GM12873 (cell line): Measurements from ENCODE around the gene TTC9C.
A peak's percentile ranks its signal among the peaks of the same experiment; 100 is the strongest.

Experiments used
- CTCF ChIP-seq: IDR thresholded peaks from 2 replicates; pipeline ENCODE4 v1.5.1; 2012; ENCODE audit warnings: low read depth, mild to moderate bottlenecking, moderate library complexity, low read length, control low read depth; ENCODE audit not compliant: insufficient read depth; ENCODE audit errors: missing control alignments

Gene TTC9C

GRCh38 chr11:62786318-62787004, 58.2 kb downstream of the TTC9C start:
- peak; percentile 98 for TF ChIP-seq CTCF

- peak; percentile 77 for TF ChIP-seq CTCF
Measured at GRCh38 chr11:62787005-62787759, 58.9 kb downstream of the TTC9C start, which contains the start of gene TMEM179B. TMEM179B (plus strand) TSS chr11:62787402; CDS start chr11:62787432, 30 bp downstream.
